SU-DHL-6 (cell line): ENCODE data around the gene RAD51B.

Source experiments
- H2AFZ ChIP-seq: fragments of 200-600 bp; sonication (generic); 2 replicates; pipeline ENCODE4 v1.6.1; 2014; ENCODE audit warnings: low read depth, mild to moderate bottlenecking, moderate library complexity, mixed read lengths, antibody characterized with exemption, low read length; ENCODE audit not compliant: severe bottlenecking
- H3F3A ChIP-seq: fragments of 200-600 bp; shearing (Covaris generic); 2 replicates; pipeline ENCODE4 v1.6.0; 2016; ENCODE audit warnings: antibody characterized with exemption, mild to moderate bottlenecking; ENCODE audit not compliant: insufficient read depth
- H3K27ac ChIP-seq: fragments of 200-600 bp; sonication (generic); 2 replicates; pipeline ENCODE4 v1.5.1; 2016; ENCODE audit warnings: low read depth, mild to moderate bottlenecking, low read length, moderate library complexity, mixed read lengths
- H3K27me3 ChIP-seq: fragments of 200-600 bp; sonication (generic), shearing (Covaris generic); 2 replicates; pipeline ENCODE4 v1.6.0; 2014; ENCODE audit warnings: mild to moderate bottlenecking, low read length
- H3K36me3 ChIP-seq: fragments of 200-600 bp; sonication (generic); 2 replicates; pipeline ENCODE4 v1.6.1; 2014; ENCODE audit warnings: mild to moderate bottlenecking, low read length, mixed read lengths
- H3K4me2 ChIP-seq: fragments of 300-600, 200-600 bp; shearing (Covaris generic), sonication (generic); 2 replicates; pipeline ENCODE4 v1.6.0; 2014; ENCODE audit warnings: low read length, low read depth, mild to moderate bottlenecking; ENCODE audit not compliant: poor library complexity, severe bottlenecking
- H3K4me3 ChIP-seq: fragments of 200-600 bp; sonication (generic); 2 replicates; pipeline ENCODE4 v1.5.1; 2014; ENCODE audit warnings: antibody characterized with exemption, low read length, mild to moderate bottlenecking, mixed read lengths; ENCODE audit not compliant: insufficient read depth, poor library complexity, severe bottlenecking
- H3K79me2 ChIP-seq: fragments of 200-600 bp; sonication (generic); 2 replicates; pipeline ENCODE4 v1.6.1; 2014; ENCODE audit warnings: mild to moderate bottlenecking, low read length, moderate library complexity; ENCODE audit not compliant: insufficient read depth
- H3K9ac ChIP-seq: fragments of 200-600 bp; sonication (generic); 2 replicates; pipeline ENCODE4 v1.7.0; 2014; ENCODE audit warnings: mild to moderate bottlenecking, low read length
- H3K9me2 ChIP-seq: fragments of 200-600 bp; sonication (generic); replicated peaks from 2 replicates; pipeline ENCODE4 v1.6.1; 2014; ENCODE audit warnings: low read length; ENCODE audit not compliant: insufficient read depth
- H3K9me3 ChIP-seq: fragments of 200-600 bp; sonication (generic); 2 replicates; pipeline ENCODE4 v1.6.1; 2014; ENCODE audit warnings: low read length, mixed read lengths; ENCODE audit not compliant: insufficient read depth
- H4K20me1 ChIP-seq: fragments of 200-600 bp; sonication (generic); 2 replicates; pipeline ENCODE4 v1.6.1; 2014; ENCODE audit warnings: low read depth, mild to moderate bottlenecking, antibody characterized with exemption, low read length, moderate library complexity, mixed read lengths
- EZH2phosphoT487 ChIP-seq: fragments of 200-600 bp; sonication (generic), shearing (Covaris generic); conservative IDR thresholded peaks from 2 replicates; pipeline ENCODE4 v1.6.1; 2018; ENCODE audit warnings: mild to moderate bottlenecking, antibody characterized with exemption, low read length, moderate library complexity, mixed read lengths
- TF ChIP-seq, protein P1 (sequence below): fragments of 200-600 bp; sonication (generic); IDR thresholded peaks from one replicate; pipeline ENCODE4 v1.5.1; 2017; ENCODE audit warnings: antibody characterized with exemption, mild to moderate bottlenecking, low read length, moderate library complexity; ENCODE audit not compliant: insufficient read depth, poor library complexity, severe bottlenecking

The RAD51B gene

DNA sequence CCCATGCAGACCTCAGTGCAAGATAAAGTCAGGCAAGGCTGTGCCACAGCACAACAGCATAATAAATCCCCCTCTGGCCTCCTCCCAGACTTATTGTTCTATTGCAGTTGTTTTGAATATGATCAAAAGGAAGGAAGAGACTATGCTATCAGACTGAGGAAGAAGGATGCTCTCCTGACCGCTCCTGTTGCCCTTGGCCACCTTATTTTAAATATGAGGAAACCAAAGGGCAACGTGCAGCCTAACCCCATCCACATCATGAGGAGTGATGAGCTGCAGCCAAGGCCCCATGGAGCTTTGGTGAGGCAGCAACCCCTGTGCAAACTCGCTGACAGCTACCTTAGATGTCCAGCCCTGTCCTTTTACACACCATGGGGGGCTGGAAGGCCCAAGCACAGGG is 681.6 kb downstream of the RAD51B start:
- Histone ChIP-seq H3K9me3 (no peaks in the 10 kb centered on the region), H3K27ac (no peak overlapping the region), H3F3A (no peaks in the 10 kb centered on the region), H2AFZ (no peak overlapping the region), H4K20me1 (no peaks in the 10 kb centered on the region), H3K4me3 (no peak overlapping the region), H3K4me2 (no peak overlapping the region), H3K36me3 (no peaks in the 10 kb centered on the region), H3K27me3 (no peaks in the 10 kb centered on the region), H3K79me2 (no peaks in the 10 kb centered on the region), H3K9ac (no peak overlapping the region), H3K9me2 (no peaks in the 10 kb centered on the region)
- TF ChIP-seq EZH2phosphoT487 = no peak
- TF ChIP-seq, protein P1, sequence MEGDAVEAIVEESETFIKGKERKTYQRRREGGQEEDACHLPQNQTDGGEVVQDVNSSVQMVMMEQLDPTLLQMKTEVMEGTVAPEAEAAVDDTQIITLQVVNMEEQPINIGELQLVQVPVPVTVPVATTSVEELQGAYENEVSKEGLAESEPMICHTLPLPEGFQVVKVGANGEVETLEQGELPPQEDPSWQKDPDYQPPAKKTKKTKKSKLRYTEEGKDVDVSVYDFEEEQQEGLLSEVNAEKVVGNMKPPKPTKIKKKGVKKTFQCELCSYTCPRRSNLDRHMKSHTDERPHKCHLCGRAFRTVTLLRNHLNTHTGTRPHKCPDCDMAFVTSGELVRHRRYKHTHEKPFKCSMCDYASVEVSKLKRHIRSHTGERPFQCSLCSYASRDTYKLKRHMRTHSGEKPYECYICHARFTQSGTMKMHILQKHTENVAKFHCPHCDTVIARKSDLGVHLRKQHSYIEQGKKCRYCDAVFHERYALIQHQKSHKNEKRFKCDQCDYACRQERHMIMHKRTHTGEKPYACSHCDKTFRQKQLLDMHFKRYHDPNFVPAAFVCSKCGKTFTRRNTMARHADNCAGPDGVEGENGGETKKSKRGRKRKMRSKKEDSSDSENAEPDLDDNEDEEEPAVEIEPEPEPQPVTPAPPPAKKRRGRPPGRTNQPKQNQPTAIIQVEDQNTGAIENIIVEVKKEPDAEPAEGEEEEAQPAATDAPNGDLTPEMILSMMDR = no peak

DNA sequence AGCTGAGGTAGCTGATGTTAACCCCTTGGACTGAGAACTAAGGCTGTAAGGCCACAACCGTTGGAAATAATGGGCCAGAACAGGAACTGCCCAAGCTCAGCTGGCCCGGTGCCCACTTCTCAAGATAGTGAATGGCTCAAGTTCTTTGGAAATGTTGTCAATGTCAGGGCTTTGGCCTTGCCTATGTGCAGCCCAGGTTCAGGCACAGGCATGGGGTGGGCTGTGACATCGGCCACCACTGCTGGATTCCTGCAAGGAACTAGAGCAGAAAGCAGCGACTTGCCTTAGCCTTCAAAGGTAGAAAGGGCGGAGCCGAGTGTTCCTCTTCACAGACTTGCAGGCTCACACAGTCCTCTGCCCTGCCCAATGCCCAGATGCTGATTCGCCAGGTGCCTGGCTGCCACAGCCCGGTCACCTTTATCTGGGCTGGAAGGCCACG is 682.1 kb downstream of the RAD51B start:
- Histone ChIP-seq H3K9me3 (no peaks in the 10 kb centered on the region), H3K9me2 (no peaks in the 10 kb centered on the region), H2AFZ (no peak overlapping the region), H3K4me2 (no peak overlapping the region), H3K9ac (no peak overlapping the region), H3K4me3 (no peak overlapping the region), H3K27me3 (no peaks in the 10 kb centered on the region), H4K20me1 (no peaks in the 10 kb centered on the region), H3K36me3 (no peaks in the 10 kb centered on the region), H3F3A (no peaks in the 10 kb centered on the region), H3K27ac (no peak overlapping the region), H3K79me2 (no peaks in the 10 kb centered on the region)
- TF ChIP-seq EZH2phosphoT487 = no peak
- TF ChIP-seq, protein P1 = no peak

DNA sequence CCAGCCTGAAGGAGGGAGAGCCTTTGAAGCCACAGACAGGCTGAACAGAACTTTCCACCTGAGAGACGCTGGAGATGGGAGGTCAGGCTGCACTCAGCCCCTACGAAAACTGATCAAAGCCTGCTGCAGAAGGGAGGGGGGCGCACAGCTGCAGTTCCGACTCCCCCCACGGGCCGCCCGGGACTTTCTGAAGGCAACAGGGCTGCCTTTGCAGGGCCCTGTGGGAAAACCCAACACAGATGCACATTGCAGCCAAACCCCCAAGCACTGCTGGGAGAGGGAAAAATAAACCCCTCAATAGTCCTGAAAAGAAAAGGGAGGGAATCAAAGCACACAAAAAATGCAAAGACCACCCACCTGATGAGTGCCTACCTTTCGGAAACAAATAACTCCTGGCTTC is 682.7 kb downstream of the RAD51B start:
- Histone ChIP-seq H3K4me2 (no peak overlapping the region), H3K27ac (no peak overlapping the region), H3K27me3 (no peaks in the 10 kb centered on the region), H2AFZ (no peak overlapping the region), H3K9me2 (no peaks in the 10 kb centered on the region), H3K9ac (no peak overlapping the region), H4K20me1 (no peaks in the 10 kb centered on the region), H3K79me2 (no peaks in the 10 kb centered on the region), H3F3A (no peaks in the 10 kb centered on the region), H3K9me3 (no peaks in the 10 kb centered on the region), H3K36me3 (no peaks in the 10 kb centered on the region), H3K4me3 (no peak overlapping the region)
- no peak for TF ChIP-seq EZH2phosphoT487
- TF ChIP-seq, protein P1 = no peak
